GM12878 (cell line): ENCODE results near the gene PPHLN1. TPM values are rescaled to one million over a fixed set of nuclear protein-coding genes. Genes with fewer than 3 reads are reported as not detected.

Experiments
- CREB1 ChIP-seq: IDR thresholded peaks from 2 replicates; pipeline ENCODE4 v1.6.1; 2012; ENCODE audit warnings: low read depth, mild to moderate bottlenecking, inconsistent platforms
- CUX1 ChIP-seq: IDR thresholded peaks from 2 replicates; pipeline ENCODE4 v1.6.1; 2012; ENCODE audit warnings: improper control_type of control experiment, low read depth, low read length; ENCODE audit not compliant: insufficient replicate concordance
- EED ChIP-seq: sonication (generic); IDR thresholded peaks from 2 replicates; pipeline ENCODE4 v1.6.1; 2016; ENCODE audit warnings: antibody characterized with exemption, low read depth
- IKZF1 ChIP-seq: fragments of 450-650 bp; conservative IDR thresholded peaks from 2 replicates; pipeline ENCODE4 v1.6.1; 2017; ENCODE audit warnings: antibody characterized with exemption, mild to moderate bottlenecking
- IKZF2 ChIP-seq, 2 experiments: fragments of 450-650 bp; IDR thresholded peaks; 2 replicates each; pipeline ENCODE4 v1.6.1; 2017; ENCODE audit warnings: mild to moderate bottlenecking in 2 of 2, moderate library complexity in 2 of 2
- IRF5 ChIP-seq: fragments of 450-650 bp; IDR thresholded peaks from 2 replicates; pipeline ENCODE4 v1.6.1; 2017; ENCODE audit warnings: borderline replicate concordance
- JUNB ChIP-seq: IDR thresholded peaks from 2 replicates; pipeline ENCODE4 v1.6.1; 2016; ENCODE audit warnings: antibody characterized with exemption, mild to moderate bottlenecking
- NR2C2 ChIP-seq: IDR thresholded peaks from 2 replicates; pipeline ENCODE4 v1.6.1; 2011; ENCODE audit warnings: borderline replicate concordance, low read depth; ENCODE audit not compliant: control insufficient read depth, insufficient read length
- NRF1 ChIP-seq: conservative IDR thresholded peaks from 2 replicates; pipeline ENCODE4 v1.6.1; 2011; ENCODE audit warnings: mild to moderate bottlenecking, low read depth, low read length, improper control_type of control experiment
- PAX5 ChIP-seq: IDR thresholded peaks from 2 replicates; pipeline ENCODE4 v1.6.1; 2011; ENCODE audit warnings: low read depth, low read length, borderline replicate concordance
- PBX3 ChIP-seq: IDR thresholded peaks from 2 replicates; pipeline ENCODE4 v1.6.1; 2011; ENCODE audit warnings: mild to moderate bottlenecking, low read depth, low read length, moderate library complexity; ENCODE audit not compliant: insufficient replicate concordance
- RCOR1 ChIP-seq: conservative IDR thresholded peaks from 2 replicates; pipeline ENCODE4 v1.6.1; 2012; ENCODE audit warnings: low read depth, low read length, improper control_type of control experiment
- RELB ChIP-seq: fragments of 450-650 bp; IDR thresholded peaks from 2 replicates; pipeline ENCODE4 v1.6.1; 2017; ENCODE audit warnings: low read depth, mild to moderate bottlenecking, moderate library complexity
- RUNX3 ChIP-seq: IDR thresholded peaks from 2 replicates; pipeline ENCODE4 v1.6.1; 2012; ENCODE audit warnings: low read length, inconsistent platforms
- SMAD1 ChIP-seq: fragments of 450-650 bp; IDR thresholded peaks from 2 replicates; pipeline ENCODE4 v1.6.1; 2018; ENCODE audit warnings: mild to moderate bottlenecking, low read depth; ENCODE audit not compliant: partially characterized antibody
- ZBTB4 ChIP-seq: fragments of 450-650 bp; formaldehyde crosslinking; IDR thresholded peaks from 2 replicates; pipeline ENCODE4 v1.4.0; 2022; ENCODE audit warnings: mild to moderate bottlenecking, moderate library complexity
- polyA plus RNA-seq, 11 experiments: library from polyadenylated mRNA; depleted of rRNA in 4 of 11; unstranded in 6 of 11; stranded (reverse) in 5 of 11; fragments of >200 nt; fragmentation: Nextera tagmentation in 4 of 11; fragmentation: Illumina TruSeq in 1 of 11; extraction: Ambion mirVana in 4 of 11; extraction: Trizol in 1 of 11; gene quantifications; 1 replicate in 1 of 11; 2 replicates in 10 of 11; pipeline versions ENCODE4 v1.2.1 to v1.2.3, GENCODE V29; 2011 to 2016; ENCODE audit warnings: inconsistent platforms in 2 of 11, missing spikeins in 2 of 11, low read depth in 1 of 11
- total RNA-seq, 4 experiments: library from RNA; depleted of rRNA in 3 of 4; stranded (reverse); fragments of >200 nt in 3 of 4; fragmentation: Illumina TruSeq in 1 of 4; extraction: Trizol in 1 of 4; gene quantifications; 2 replicates each; pipeline versions ENCODE4 v1.2.1 to v1.2.3, GENCODE V29; 2013 to 2021

Gene PPHLN1
- total and polyA plus RNA-seq, 10 of the 15 experiments (the other 5 are each of a cell fraction or from before 2014, with no cell fraction given), result 73.6 to 117 (median 92.1) TPM

GRCh38 chr12:42469355-42470175, 143.6 kb downstream of the PPHLN1 start (continued):
- no peak for TF ChIP-seq IRF5
- TF ChIP-seq IKZF2 (IDR thresholded peaks at IDR 0.05), result peak; percentile 93
- peak; percentile 88 for TF ChIP-seq EED
- peak; percentile 84 for TF ChIP-seq IKZF1
- TF ChIP-seq PBX3, result no peak
- TF ChIP-seq ZBTB4, result no peak
- TF ChIP-seq CUX1, result no peak
- peak; percentile 87 for TF ChIP-seq RELB
- no peak for TF ChIP-seq NR2C2
- TF ChIP-seq CREB1, result 0 out of 2 replicates have a peak, but pooled peaks have one; percentile 50
- TF ChIP-seq RCOR1, result no peak
- peak; percentile 71 for TF ChIP-seq RUNX3
- TF ChIP-seq PAX5, result peak; percentile 60; the same call in 1 of the 2 replicates
- TF ChIP-seq SMAD1, result no peak
- TF ChIP-seq NRF1, result no peak
- TF ChIP-seq JUNB, result 0 out of 2 replicates have a peak, but pooled peaks have one; percentile 18
